ENCODE data around the gene RGS7BP.

RGS7BP gene

DNA sequence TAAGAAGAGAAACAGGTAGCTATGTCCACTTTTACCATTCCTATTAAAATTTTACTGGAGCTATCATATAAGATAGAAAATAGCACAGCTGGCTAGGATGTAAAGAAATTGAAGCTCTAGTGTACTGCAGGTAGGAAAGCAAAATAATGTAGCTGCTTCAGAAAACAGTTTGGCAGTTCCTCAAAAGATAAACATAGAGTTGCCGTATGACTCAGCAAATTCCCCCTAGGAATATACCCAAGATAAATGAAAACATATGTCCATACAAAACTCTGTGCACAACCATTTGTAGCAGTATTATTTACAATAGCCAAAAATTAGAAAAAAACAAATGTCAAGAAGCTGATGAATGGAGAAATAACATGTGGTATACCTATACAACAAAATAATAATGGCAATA is 119.9 kb downstream of the RGS7BP start:
- no peak for TF ChIP-seq CTCF (IDR thresholded peaks at IDR 0.05)
- no peaks in the 10 kb centered on the region for H3K36me3 ChIP-seq
- H3K9me3 ChIP-seq = no peaks in the 10 kb centered on the region
- H3K27ac ChIP-seq = no peak overlapping the region
- intact Hi-C loops (cut with DNase I; ENCODE audit: low total_unique reads) = no loop called here
- H3K27me3 ChIP-seq = peaks cover 0 to 9% of the 10 kb centered on the region in 2 donors
- DNase-seq = no peak
- no peak overlapping the region for H3K4me3 ChIP-seq
- H3K4me1 ChIP-seq = no peaks in the 10 kb centered on the region

- Histone ChIP-seq H3K27me3 (no peaks in the 10 kb centered on the region), H3K4me3 (no peak overlapping the region), H3K9me3 (no peaks in the 10 kb centered on the region), H3K36me3 (no peaks in the 10 kb centered on the region), H3K27ac (no peak overlapping the region), H3K4me1 (no peaks in the 10 kb centered on the region)
- no peak for DNase-seq
- no peak for TF ChIP-seq CTCF (IDR thresholded peaks at IDR 0.05)
- intact Hi-C loops (cut with DNase I; ENCODE audit: low total_unique reads) = no loop called here
Measured at GRCh38 chr5:64628901-64629300, 123.1 kb downstream of the RGS7BP start.

DNA sequence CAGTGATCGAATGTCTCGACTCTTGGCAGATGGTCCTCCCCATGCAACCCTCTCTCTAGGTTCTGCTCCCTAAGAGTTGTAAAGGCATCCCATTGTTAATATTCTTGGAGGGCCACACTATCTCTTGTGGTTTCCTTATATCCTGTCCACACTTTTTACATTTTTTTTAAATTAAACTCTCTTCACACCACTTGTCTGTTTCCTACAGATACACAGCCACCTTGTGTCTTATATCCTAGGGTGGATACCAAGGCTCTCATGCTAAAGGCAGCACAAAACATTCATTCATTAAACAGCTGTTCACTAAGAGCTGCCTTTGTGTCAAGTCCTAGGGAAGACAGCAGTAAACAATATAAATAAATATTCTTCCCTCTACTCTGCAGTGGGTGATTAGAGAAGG is 124.0 kb downstream of the RGS7BP start:
- H3K27ac ChIP-seq = no peak overlapping the region
- H3K4me1 ChIP-seq = no peaks in the 10 kb centered on the region
- intact Hi-C loops (cut with DNase I; ENCODE audit: low total_unique reads) = no loop called here
- TF ChIP-seq CTCF (IDR thresholded peaks at IDR 0.05) = no peak
- no peaks in the 10 kb centered on the region for H3K36me3 ChIP-seq
- H3K27me3 ChIP-seq = no peaks in the 10 kb centered on the region
- H3K4me3 ChIP-seq = no peak overlapping the region
- no peaks in the 10 kb centered on the region for H3K9me3 ChIP-seq
- no peak for DNase-seq

GRCh38 chr5:64632251-64632650 is 126.4 kb downstream of the RGS7BP start:
- no peak for TF ChIP-seq CTCF (IDR thresholded peaks at IDR 0.05)
- H3K36me3 ChIP-seq = no peaks in the 10 kb centered on the region
- no peaks in the 10 kb centered on the region for H3K4me1 ChIP-seq
- no peaks in the 10 kb centered on the region for H3K9me3 ChIP-seq
- no peak for DNase-seq
- H3K27me3 ChIP-seq = peaks cover 0 to 3% of the 10 kb centered on the region in 2 donors
- intact Hi-C loops (cut with DNase I; ENCODE audit: low total_unique reads) = no loop called here
- no peak overlapping the region for H3K4me3 ChIP-seq
- H3K27ac ChIP-seq = no peak overlapping the region

- no peak for DNase-seq
- Histone ChIP-seq H3K36me3 (no peaks in the 10 kb centered on the region), H3K4me1 (no peaks in the 10 kb centered on the region), H3K27me3 (peaks cover 0 to 3% of the 10 kb centered on the region in 2 donors), H3K27ac (no peak overlapping the region), H3K4me3 (no peak overlapping the region), H3K9me3 (no peaks in the 10 kb centered on the region)
- intact Hi-C loops (cut with DNase I; ENCODE audit: low total_unique reads) = loop anchor here (5.0 kb wide), 1 partner anchor 147 kb away; no protein-coding TSS in a partner anchor
- peak; percentile 71 to 80 for TF ChIP-seq CTCF (IDR thresholded peaks at IDR 0.05)
Measured at GRCh38 chr5:64634997-64635686, 129.3 kb downstream of the RGS7BP start.
